ENCODE results near the gene ESYT2. TPM values are rescaled to one million over a fixed set of nuclear protein-coding genes. Genes with fewer than 3 reads are reported as not detected.
A peak's percentile ranks its signal among the peaks of the same experiment; 100 is the strongest.

ESYT2 gene
- polyA plus RNA-seq, 3 donors, result 14.0 to 24.1 (median 22.0) TPM

DNA sequence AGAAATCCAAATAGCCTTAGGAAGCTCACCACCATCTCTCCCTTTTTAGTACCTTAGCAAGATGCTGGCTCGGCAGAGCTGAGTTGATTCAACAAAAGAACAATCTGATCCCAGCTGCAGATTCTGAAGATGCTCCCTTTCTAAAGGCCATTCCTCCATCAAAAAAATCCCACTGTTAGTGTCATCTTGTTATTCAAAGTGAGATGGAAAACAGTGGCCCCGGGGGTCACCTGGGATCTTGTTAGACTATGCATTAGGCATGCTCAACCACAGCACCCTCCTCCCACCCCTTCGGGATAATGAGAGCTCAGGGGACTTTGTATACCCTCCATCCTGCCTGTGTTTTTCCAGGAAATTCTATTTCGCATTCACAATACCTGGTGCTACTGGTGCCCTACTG lies 127.1 kb downstream of the ESYT2 start:
- Histone ChIP-seq H3K36me3 (replicated peaks in 1 of 2; ENCODE audit: control insufficient read depth in 1 of 2, insufficient read depth in 2 of 2, low read length in 2 of 2) (peaks cover 3 to 15% of the 10 kb centered on the region in 2 donors), H3K9me3 (replicated peaks in 1 of 2; ENCODE audit: control insufficient read depth in 1 of 2, insufficient read depth in 1 of 2, low read length in 2 of 2) (peaks cover 0 to 4% of the 10 kb centered on the region in 2 donors), H3K79me2 (ENCODE audit: insufficient read depth, low read length) (peaks cover 96% of the 10 kb centered on the region), H3K27ac (ENCODE audit: low read depth in 1 of 2, low read length in 2 of 2) (peak overlapping the region in 1 of 2 donors; percentile 95), H4K20me1 (ENCODE audit: insufficient read depth, low read length) (no peaks in the 10 kb centered on the region), H3K9ac (ENCODE audit: insufficient read depth, low read length, poor library complexity, severe bottlenecking) (no peak overlapping the region), H3K4me3 (replicated peaks in 1 of 3; ENCODE audit: low read depth in 2 of 3, low read length in 3 of 3) (no peak overlapping the region), H3K27me3 (ENCODE audit: control insufficient read depth in 2 of 2, insufficient read depth in 2 of 2, low read length in 2 of 2) (no peaks in the 10 kb centered on the region), H3K4me1 (ENCODE audit: control insufficient read depth in 1 of 2, insufficient read depth in 2 of 2, low read length in 2 of 2) (peaks cover 24 to 40% of the 10 kb centered on the region in 2 donors), H2AFZ (ENCODE audit: insufficient read depth, low read depth, low read length, poor library complexity, severe bottlenecking) (no peak overlapping the region), H3K4me2 (replicated peaks; ENCODE audit: extremely low read depth, low read length, poor library complexity, severe bottlenecking) (no peak overlapping the region)
- no peak for DNase-seq
- Mint-ChIP-seq H3K4me1 (peaks cover 29% of the 10 kb centered on the region), H3K4me3 (no peak overlapping the region), H3K27ac (no peak overlapping the region), H3K36me3 (peaks cover 8 to 24% of the 10 kb centered on the region in 2 donors), H3K9me3 (peaks cover 0 to 5% (median 0%) of the 10 kb centered on the region in 7 donors), H3K27me3 (ENCODE audit: low read depth in 3 of 3) (no peaks in the 10 kb centered on the region)
- 100% methylated on average over 1 of the region's 4 CpGs for WGBS (ENCODE audit: insufficient coverage)
- TF ChIP-seq, protein P1, sequence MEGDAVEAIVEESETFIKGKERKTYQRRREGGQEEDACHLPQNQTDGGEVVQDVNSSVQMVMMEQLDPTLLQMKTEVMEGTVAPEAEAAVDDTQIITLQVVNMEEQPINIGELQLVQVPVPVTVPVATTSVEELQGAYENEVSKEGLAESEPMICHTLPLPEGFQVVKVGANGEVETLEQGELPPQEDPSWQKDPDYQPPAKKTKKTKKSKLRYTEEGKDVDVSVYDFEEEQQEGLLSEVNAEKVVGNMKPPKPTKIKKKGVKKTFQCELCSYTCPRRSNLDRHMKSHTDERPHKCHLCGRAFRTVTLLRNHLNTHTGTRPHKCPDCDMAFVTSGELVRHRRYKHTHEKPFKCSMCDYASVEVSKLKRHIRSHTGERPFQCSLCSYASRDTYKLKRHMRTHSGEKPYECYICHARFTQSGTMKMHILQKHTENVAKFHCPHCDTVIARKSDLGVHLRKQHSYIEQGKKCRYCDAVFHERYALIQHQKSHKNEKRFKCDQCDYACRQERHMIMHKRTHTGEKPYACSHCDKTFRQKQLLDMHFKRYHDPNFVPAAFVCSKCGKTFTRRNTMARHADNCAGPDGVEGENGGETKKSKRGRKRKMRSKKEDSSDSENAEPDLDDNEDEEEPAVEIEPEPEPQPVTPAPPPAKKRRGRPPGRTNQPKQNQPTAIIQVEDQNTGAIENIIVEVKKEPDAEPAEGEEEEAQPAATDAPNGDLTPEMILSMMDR (IDR thresholded peaks at IDR 0.05), result no peak
- intact Hi-C loops (cut with micrococcal nuclease), result loop anchor here (10.0 kb wide), 2 partner anchors 123 to 153 kb away; partner anchors contain the start of genes DYNC2I1 (in 1 of the 2) and ESYT2 (in 1 of the 2)

DNA sequence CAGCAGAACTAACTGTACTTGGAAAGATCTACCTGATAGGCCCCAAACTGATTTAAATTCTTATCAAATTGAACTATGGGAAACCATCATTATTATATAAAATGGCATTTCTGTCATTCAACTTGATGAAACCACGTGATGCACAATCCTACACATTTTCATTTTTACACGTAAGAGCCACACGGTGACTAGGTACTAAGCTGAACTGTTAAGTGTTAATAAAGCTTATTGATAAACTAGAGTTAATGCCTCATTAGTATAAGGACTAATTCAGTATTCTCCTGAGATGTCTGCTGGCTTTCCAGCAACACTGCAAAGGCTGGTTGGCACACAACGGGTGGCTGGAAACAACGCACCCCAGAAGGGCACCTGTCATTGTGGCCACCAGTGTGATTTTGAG lies 129.3 kb downstream of the ESYT2 start:
- intact Hi-C loops (cut with micrococcal nuclease), result loop anchor here (10.0 kb wide), 2 partner anchors 125 to 155 kb away; partner anchors contain the start of genes DYNC2I1 (in 1 of the 2) and ESYT2 (in 1 of the 2)
- H3K4me1 Mint-ChIP-seq, result peaks cover 28% of the 10 kb centered on the region
- H3K36me3 Mint-ChIP-seq, result peaks cover 11 to 28% of the 10 kb centered on the region in 2 donors

More for the DNA sequence above, 129.3 kb downstream of the ESYT2 start:
- H3K4me3 ChIP-seq (replicated peaks in 1 of 3; ENCODE audit: low read depth in 2 of 3, low read length in 3 of 3), result no peak overlapping the region
- Mint-ChIP-seq H3K9me3 (no peaks in the 10 kb centered on the region), H3K27ac (no peak overlapping the region), H3K27me3 (ENCODE audit: low read depth in 3 of 3) (no peaks in the 10 kb centered on the region), H3K4me3 (no peak overlapping the region)
- no peak overlapping the region for H3K9ac ChIP-seq (ENCODE audit: insufficient read depth, low read length, poor library complexity, severe bottlenecking)
- peaks cover 3 to 23% of the 10 kb centered on the region in 2 donors for H3K36me3 ChIP-seq (replicated peaks in 1 of 2; ENCODE audit: control insufficient read depth in 1 of 2, insufficient read depth in 2 of 2, low read length in 2 of 2)
- no peak overlapping the region for H3K4me2 ChIP-seq (replicated peaks; ENCODE audit: extremely low read depth, low read length, poor library complexity, severe bottlenecking)
- TF ChIP-seq, protein P1 (IDR thresholded peaks at IDR 0.05), result no peak
- no peak overlapping the region for H2AFZ ChIP-seq (ENCODE audit: insufficient read depth, low read depth, low read length, poor library complexity, severe bottlenecking)
- no peaks in the 10 kb centered on the region for H3K9me3 ChIP-seq (replicated peaks in 1 of 2; ENCODE audit: control insufficient read depth in 1 of 2, insufficient read depth in 1 of 2, low read length in 2 of 2)
- DNase-seq, result no peak
- H3K27ac ChIP-seq (ENCODE audit: low read depth in 1 of 2, low read length in 2 of 2), result peak overlapping the region in 1 of 2 donors; percentile 58
- H4K20me1 ChIP-seq (ENCODE audit: insufficient read depth, low read length), result no peaks in the 10 kb centered on the region
- 100% methylated on average over 2 of the region's 5 CpGs for WGBS (ENCODE audit: insufficient coverage)
- peaks cover 16 to 28% of the 10 kb centered on the region in 2 donors for H3K4me1 ChIP-seq (ENCODE audit: control insufficient read depth in 1 of 2, insufficient read depth in 2 of 2, low read length in 2 of 2)
- peaks cover 96% of the 10 kb centered on the region for H3K79me2 ChIP-seq (ENCODE audit: insufficient read depth, low read length)
- H3K27me3 ChIP-seq (ENCODE audit: control insufficient read depth in 2 of 2, insufficient read depth in 2 of 2, low read length in 2 of 2), result no peaks in the 10 kb centered on the region

Measured in CD14-positive monocyte (primary cell).